Choroid plexus epithelial cell (primary cell): ENCODE results near the gene PLXNB1.

Source experiments
- DNase-seq: peaks from one replicate; pipeline ENCODE4 v3.0.0-alpha.2; 2010; ENCODE audit warnings: low read depth
- H3K4me3 ChIP-seq: 2 replicates; pipeline ENCODE4 v1.5.1; 2011; ENCODE audit warnings: low read depth, mild to moderate bottlenecking, control low read depth, low read length, moderate library complexity
- TF ChIP-seq, protein P1 (sequence below): conservative IDR thresholded peaks from 2 replicates; pipeline ENCODE4 v1.5.1; 2011; ENCODE audit warnings: low read depth, mild to moderate bottlenecking, control low read depth, inconsistent platforms, low read length, moderate library complexity

Gene PLXNB1

DNA sequence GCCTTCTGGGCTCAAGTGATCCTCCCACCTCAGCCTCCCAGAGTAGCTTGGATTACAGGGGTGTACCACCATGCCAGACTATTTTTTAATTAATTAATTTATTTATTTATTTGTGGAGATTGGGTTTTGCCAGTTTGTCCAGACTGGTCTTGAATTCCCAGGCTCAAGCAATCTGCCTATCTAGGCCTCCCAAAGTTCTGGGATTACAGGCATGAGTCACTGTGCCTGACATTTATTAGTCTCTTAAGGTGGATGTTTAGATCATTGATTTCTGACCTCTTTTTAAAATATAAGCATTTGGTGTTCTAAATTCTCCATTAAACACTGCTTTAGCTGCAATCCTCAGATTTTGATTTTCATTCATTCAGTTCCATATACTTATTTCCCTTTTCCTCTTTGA is 42.3 kb downstream of the PLXNB1 start:
- TF ChIP-seq, protein P1, sequence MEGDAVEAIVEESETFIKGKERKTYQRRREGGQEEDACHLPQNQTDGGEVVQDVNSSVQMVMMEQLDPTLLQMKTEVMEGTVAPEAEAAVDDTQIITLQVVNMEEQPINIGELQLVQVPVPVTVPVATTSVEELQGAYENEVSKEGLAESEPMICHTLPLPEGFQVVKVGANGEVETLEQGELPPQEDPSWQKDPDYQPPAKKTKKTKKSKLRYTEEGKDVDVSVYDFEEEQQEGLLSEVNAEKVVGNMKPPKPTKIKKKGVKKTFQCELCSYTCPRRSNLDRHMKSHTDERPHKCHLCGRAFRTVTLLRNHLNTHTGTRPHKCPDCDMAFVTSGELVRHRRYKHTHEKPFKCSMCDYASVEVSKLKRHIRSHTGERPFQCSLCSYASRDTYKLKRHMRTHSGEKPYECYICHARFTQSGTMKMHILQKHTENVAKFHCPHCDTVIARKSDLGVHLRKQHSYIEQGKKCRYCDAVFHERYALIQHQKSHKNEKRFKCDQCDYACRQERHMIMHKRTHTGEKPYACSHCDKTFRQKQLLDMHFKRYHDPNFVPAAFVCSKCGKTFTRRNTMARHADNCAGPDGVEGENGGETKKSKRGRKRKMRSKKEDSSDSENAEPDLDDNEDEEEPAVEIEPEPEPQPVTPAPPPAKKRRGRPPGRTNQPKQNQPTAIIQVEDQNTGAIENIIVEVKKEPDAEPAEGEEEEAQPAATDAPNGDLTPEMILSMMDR: no peak
- no peak overlapping the region for H3K4me3 ChIP-seq
- no peak for DNase-seq

GRCh38 chr3:48372862-48373435 is 56.9 kb downstream of the PLXNB1 start:
- H3K4me3 ChIP-seq: no peak overlapping the region
- TF ChIP-seq, protein P1: no peak
- no peak for DNase-seq

DNA sequence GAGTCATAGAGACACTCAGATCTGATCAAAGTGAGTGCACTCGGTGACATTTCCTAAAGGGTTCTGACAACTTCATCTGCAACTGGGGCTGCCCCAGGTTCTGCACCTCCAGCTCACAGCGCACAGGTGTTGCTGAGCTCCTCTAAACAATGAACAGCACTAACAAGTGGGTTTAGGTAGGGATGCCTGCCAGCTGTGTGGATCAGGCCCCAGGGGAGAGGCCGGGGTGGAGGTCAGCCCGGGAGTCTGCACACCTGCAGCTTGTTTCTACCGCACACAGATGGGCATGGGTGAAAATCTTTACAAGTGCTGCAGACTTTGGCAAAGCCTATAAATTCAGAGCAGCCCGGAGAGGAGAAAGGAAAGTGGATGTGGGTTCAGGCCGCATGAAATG is 57.5 kb downstream of the PLXNB1 start:
- TF ChIP-seq, protein P1: no peak
- DNase-seq: no peak

DNA sequence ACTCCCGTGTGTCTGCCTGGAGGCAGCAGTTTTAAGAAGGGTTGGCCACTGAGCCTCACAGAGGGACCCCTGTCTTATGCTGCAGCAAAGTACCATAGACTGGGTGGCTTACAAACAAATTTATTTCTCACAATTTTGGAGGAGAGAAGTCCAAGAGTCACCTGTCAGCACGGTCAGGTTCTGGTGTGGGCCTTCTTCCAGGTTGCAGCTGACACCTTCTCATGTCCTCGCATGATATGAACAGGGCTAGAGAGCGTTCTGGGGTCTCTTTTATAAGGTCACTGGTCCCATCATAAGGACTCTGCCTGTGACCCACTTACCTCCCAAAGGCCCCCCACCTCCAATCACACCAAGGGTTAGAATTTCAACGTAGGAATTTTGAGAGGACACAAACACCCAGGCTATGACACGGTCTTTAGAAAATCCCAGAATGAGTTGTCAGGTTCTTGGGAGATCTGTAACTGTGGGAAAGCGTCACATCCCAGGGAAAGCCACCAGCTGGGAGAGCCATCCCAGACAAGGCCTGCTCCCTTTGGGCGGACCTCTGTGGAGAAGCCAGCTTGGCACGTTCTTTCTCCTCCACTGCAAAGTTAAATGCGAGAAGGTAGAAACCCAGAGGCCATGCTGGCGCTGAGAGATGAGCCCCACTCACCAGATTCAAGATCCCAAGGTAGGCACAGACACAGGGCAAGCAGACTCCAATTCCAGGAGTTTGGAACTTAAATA is 58.1 kb downstream of the PLXNB1 start, which contains the start of gene FBXW12:
FBXW12 (plus strand) TSS at position 569 of the 726 bp plus-strand sequence. CDS start 549 bp downstream, outside the sequence.
- no peak within 1 kb of the TSS for H3K4me3 ChIP-seq
- TF ChIP-seq, protein P1: no peak

More for the DNA sequence above, 57.5 kb downstream of the PLXNB1 start:
- H3K4me3 ChIP-seq: no peak overlapping the region

DNA sequence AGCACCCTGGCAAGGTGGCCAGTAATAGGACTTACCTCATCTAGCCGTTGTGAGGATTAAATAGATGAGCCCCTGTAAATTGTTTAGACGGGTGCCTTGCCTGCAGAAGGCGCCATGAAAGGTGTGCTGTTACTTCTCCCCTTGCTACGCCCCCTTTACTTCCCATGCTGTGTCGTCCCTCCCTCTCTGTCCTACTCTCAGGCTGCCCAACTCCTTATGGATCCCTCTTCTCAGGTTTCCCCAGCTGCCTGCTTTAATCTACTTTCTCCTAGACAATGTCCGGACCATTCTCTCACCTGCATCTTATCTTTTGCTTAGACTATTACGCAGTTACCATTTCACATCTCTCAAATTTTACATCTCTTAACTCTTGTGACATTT is 59.6 kb downstream of the PLXNB1 start:
- TF ChIP-seq, protein P1: no peak
- no peak overlapping the region for H3K4me3 ChIP-seq
- no peak for DNase-seq

More for the DNA sequence above, 58.1 kb downstream of the PLXNB1 start, which contains the start of gene FBXW12:
- no peak for DNase-seq

GRCh38 chr3:48369693-48370332 is 60.1 kb downstream of the PLXNB1 start:
- TF ChIP-seq, protein P1: no peak
- DNase-seq: no peak
- H3K4me3 ChIP-seq: no peak overlapping the region
